ENCODE measurements around the gene ARID5A.

Gene ARID5A

GRCh38 chr2:96499061-96499960 is 37.2 kb upstream of the ARID5A start:
- 92% methylated on average over 15 of the region's 15 CpGs for WGBS, 2 experiments
- Histone ChIP-seq H3K27ac (ENCODE audit: insufficient read depth, low read depth, low read length, poor library complexity, severe bottlenecking) (no peak overlapping the region), H3K27me3 (ENCODE audit: control insufficient read depth, insufficient read depth, low read length, poor library complexity, severe bottlenecking) (no peaks in the 10 kb centered on the region), H3K4me1 (ENCODE audit: control insufficient read depth, insufficient read depth, low read length) (peaks cover 8% of the 10 kb centered on the region), H3K36me3 (ENCODE audit: control insufficient read depth, insufficient read depth, low read length) (no peaks in the 10 kb centered on the region), H3K4me3 (ENCODE audit: insufficient read depth, low read depth, low read length) (no peak overlapping the region), H3K9me3 (ENCODE audit: control insufficient read depth, low read length) (no peaks in the 10 kb centered on the region)

- H3K36me3 ChIP-seq (ENCODE audit: control insufficient read depth, insufficient read depth, low read length), result no peaks in the 10 kb centered on the region
- H3K27me3 ChIP-seq (ENCODE audit: control insufficient read depth, insufficient read depth, low read length, poor library complexity, severe bottlenecking), result no peaks in the 10 kb centered on the region
- WGBS, 2 experiments, result 95 to 96% methylated on average over 64 of the region's 64 CpGs
Observed at GRCh38 chr2:96500385-96501066, 36.0 kb upstream of the ARID5A start.

GRCh38 chr2:96501471-96501874 is 35.1 kb upstream of the ARID5A start:
- Histone ChIP-seq H3K9me3 (ENCODE audit: control insufficient read depth, low read length) (no peaks in the 10 kb centered on the region), H3K4me1 (ENCODE audit: control insufficient read depth, insufficient read depth, low read length) (peaks cover 8% of the 10 kb centered on the region), H3K27me3 (ENCODE audit: control insufficient read depth, insufficient read depth, low read length, poor library complexity, severe bottlenecking) (no peaks in the 10 kb centered on the region), H3K4me3 (ENCODE audit: insufficient read depth, low read depth, low read length) (no peak overlapping the region), H3K36me3 (ENCODE audit: control insufficient read depth, insufficient read depth, low read length) (no peaks in the 10 kb centered on the region), H3K27ac (ENCODE audit: insufficient read depth, low read depth, low read length, poor library complexity, severe bottlenecking) (no peak overlapping the region)
- WGBS, 2 experiments, result 44 to 77% methylated on average over 1 to 2 of the region's 2 CpGs

More at GRCh38 chr2:96500385-96501066, 36.0 kb upstream of the ARID5A start:
- peaks cover 8% of the 10 kb centered on the region for H3K4me1 ChIP-seq (ENCODE audit: control insufficient read depth, insufficient read depth, low read length)
- H3K9me3 ChIP-seq (ENCODE audit: control insufficient read depth, low read length), result no peaks in the 10 kb centered on the region
- H3K27ac ChIP-seq (ENCODE audit: insufficient read depth, low read depth, low read length, poor library complexity, severe bottlenecking), result no peak overlapping the region
- H3K4me3 ChIP-seq (ENCODE audit: insufficient read depth, low read depth, low read length), result no peak overlapping the region

- H3K27me3 ChIP-seq (ENCODE audit: control insufficient read depth, insufficient read depth, low read length, poor library complexity, severe bottlenecking), result no peaks in the 10 kb centered on the region
- peaks cover 8% of the 10 kb centered on the region for H3K4me1 ChIP-seq (ENCODE audit: control insufficient read depth, insufficient read depth, low read length)
- no peaks in the 10 kb centered on the region for H3K36me3 ChIP-seq (ENCODE audit: control insufficient read depth, insufficient read depth, low read length)
- H3K4me3 ChIP-seq (ENCODE audit: insufficient read depth, low read depth, low read length), result no peak overlapping the region
- H3K27ac ChIP-seq (ENCODE audit: insufficient read depth, low read depth, low read length, poor library complexity, severe bottlenecking), result no peak overlapping the region
- 90 to 91% methylated on average over 16 of the region's 16 CpGs for WGBS, 2 experiments
- H3K9me3 ChIP-seq (ENCODE audit: control insufficient read depth, low read length), result no peaks in the 10 kb centered on the region
Observed at GRCh38 chr2:96501886-96502810, 34.4 kb upstream of the ARID5A start.

GRCh38 chr2:96502891-96503636 is 33.5 kb upstream of the ARID5A start:
- Histone ChIP-seq H3K4me3 (ENCODE audit: insufficient read depth, low read depth, low read length) (no peak overlapping the region), H3K27ac (ENCODE audit: insufficient read depth, low read depth, low read length, poor library complexity, severe bottlenecking) (no peak overlapping the region), H3K36me3 (ENCODE audit: control insufficient read depth, insufficient read depth, low read length) (no peaks in the 10 kb centered on the region), H3K9me3 (ENCODE audit: control insufficient read depth, low read length) (no peaks in the 10 kb centered on the region), H3K4me1 (ENCODE audit: control insufficient read depth, insufficient read depth, low read length) (peaks cover 8% of the 10 kb centered on the region), H3K27me3 (ENCODE audit: control insufficient read depth, insufficient read depth, low read length, poor library complexity, severe bottlenecking) (no peaks in the 10 kb centered on the region)
- 88 to 89% methylated on average over 13 of the region's 13 CpGs for WGBS, 2 experiments

- Histone ChIP-seq H3K9me3 (ENCODE audit: control insufficient read depth, low read length) (no peaks in the 10 kb centered on the region), H3K36me3 (ENCODE audit: control insufficient read depth, insufficient read depth, low read length) (no peaks in the 10 kb centered on the region), H3K27me3 (ENCODE audit: control insufficient read depth, insufficient read depth, low read length, poor library complexity, severe bottlenecking) (peaks cover 6% of the 10 kb centered on the region), H3K4me3 (ENCODE audit: insufficient read depth, low read depth, low read length) (no peak overlapping the region), H3K4me1 (ENCODE audit: control insufficient read depth, insufficient read depth, low read length) (peaks cover 8% of the 10 kb centered on the region), H3K27ac (ENCODE audit: insufficient read depth, low read depth, low read length, poor library complexity, severe bottlenecking) (no peak overlapping the region)
- WGBS, 2 experiments, result 92% methylated on average over 12 of the region's 12 CpGs
Observed at GRCh38 chr2:96503637-96504243, 32.8 kb upstream of the ARID5A start.

- Histone ChIP-seq H3K4me1 (ENCODE audit: control insufficient read depth, insufficient read depth, low read length) (peaks cover 8% of the 10 kb centered on the region), H3K27ac (ENCODE audit: insufficient read depth, low read depth, low read length, poor library complexity, severe bottlenecking) (no peak within 1 kb of the TSS), H3K36me3 (ENCODE audit: control insufficient read depth, insufficient read depth, low read length) (no peaks in the 10 kb centered on the region), H3K9me3 (ENCODE audit: control insufficient read depth, low read length) (no peaks in the 10 kb centered on the region), H3K4me3 (ENCODE audit: insufficient read depth, low read depth, low read length) (no peak within 1 kb of the TSS), H3K27me3 (ENCODE audit: control insufficient read depth, insufficient read depth, low read length, poor library complexity, severe bottlenecking) (peaks cover 12% of the 10 kb centered on the region)
- 90 to 91% methylated on average over 9 of the region's 9 CpGs for WGBS, 2 experiments
Observed at GRCh38 chr2:96505231-96505889, 31.2 kb upstream of the ARID5A start, which contains the start of gene NEURL3. NEURL3 (minus strand) TSS chr2:96505357; CDS start chr2:96505286, 71 bp downstream.

- Histone ChIP-seq H3K4me3 (ENCODE audit: insufficient read depth, low read depth, low read length) (no peak overlapping the region), H3K27ac (ENCODE audit: insufficient read depth, low read depth, low read length, poor library complexity, severe bottlenecking) (no peak overlapping the region), H3K4me1 (ENCODE audit: control insufficient read depth, insufficient read depth, low read length) (peaks cover 8% of the 10 kb centered on the region), H3K36me3 (ENCODE audit: control insufficient read depth, insufficient read depth, low read length) (no peaks in the 10 kb centered on the region), H3K9me3 (ENCODE audit: control insufficient read depth, low read length) (no peaks in the 10 kb centered on the region), H3K27me3 (ENCODE audit: control insufficient read depth, insufficient read depth, low read length, poor library complexity, severe bottlenecking) (peaks cover 12% of the 10 kb centered on the region)
- 88 to 95% methylated on average over 8 of the region's 8 CpGs for WGBS, 2 experiments
Observed at GRCh38 chr2:96506016-96506906, 30.3 kb upstream of the ARID5A start.

All from ectodermal cell (in vitro differentiated cells).